ENCODE data around the gene KRTAP9-7. TPM values are rescaled to one million over a fixed set of nuclear protein-coding genes. Genes with fewer than 3 reads are reported as not detected.

The KRTAP9-7 gene
- total RNA-seq, 1 donor from 2014 or later: not detected

- Mint-ChIP-seq H3K27ac (no peak overlapping the region), H3K4me3 (no peak overlapping the region), H3K36me3 (ENCODE audit: low read depth) (no peaks in the 10 kb centered on the region), H3K27me3 (peaks cover 2% of the 10 kb centered on the region), H3K4me1 (no peaks in the 10 kb centered on the region), H3K9me3 (peaks cover 4% of the 10 kb centered on the region)
- intact Hi-C loops (cut with micrococcal nuclease): loop anchor here (5.0 kb wide), 1 partner anchor 40 kb away; the partner anchor contains the start of gene KRTAP9-9
- peak; percentile 23 for DNase-seq
These were observed 21.3 kb downstream of the KRTAP9-7 start for GRCh38 chr17:41296846-41297245.

- DNase-seq: peak; percentile 43
- H3K4me1 Mint-ChIP-seq: no peaks in the 10 kb centered on the region
- no peak overlapping the region for H3K4me3 Mint-ChIP-seq
- H3K27me3 Mint-ChIP-seq: peaks cover 2% of the 10 kb centered on the region
- H3K27ac Mint-ChIP-seq: no peak overlapping the region
- H3K36me3 Mint-ChIP-seq (ENCODE audit: low read depth): no peaks in the 10 kb centered on the region
- H3K9me3 Mint-ChIP-seq: peaks cover 4% of the 10 kb centered on the region
- intact Hi-C loops (cut with micrococcal nuclease): loop anchor here (5.0 kb wide), 1 partner anchor 41 kb away; the partner anchor contains the start of gene KRTAP9-9
These were observed 23.1 kb downstream of the KRTAP9-7 start for GRCh38 chr17:41298458-41299135.

- intact Hi-C loops (cut with micrococcal nuclease): no loop called here
These were observed 25.8 kb downstream of the KRTAP9-7 start for GRCh38 chr17:41301204-41301790.

GRCh38 chr17:41301916-41302901 is 26.7 kb downstream of the KRTAP9-7 start, which contains the start of gene KRTAP29-1:
Gene KRTAP29-1 (minus strand): TSS chr17:41302851. CDS start chr17:41302851, 0 bp downstream.
- H3K36me3 Mint-ChIP-seq (ENCODE audit: low read depth): no peaks in the 10 kb centered on the region
- H3K27me3 Mint-ChIP-seq: no peaks in the 10 kb centered on the region
- intact Hi-C loops (cut with micrococcal nuclease): no loop called here
- no peak for DNase-seq
- no peak within 1 kb of the TSS for H3K4me3 Mint-ChIP-seq
- H3K27ac Mint-ChIP-seq: no peak within 1 kb of the TSS
- no peaks in the 10 kb centered on the region for H3K4me1 Mint-ChIP-seq
- peaks cover 4% of the 10 kb centered on the region for H3K9me3 Mint-ChIP-seq

More at GRCh38 chr17:41301204-41301790, 25.8 kb downstream of the KRTAP9-7 start:
- Mint-ChIP-seq H3K4me3 (no peak overlapping the region), H3K4me1 (no peaks in the 10 kb centered on the region), H3K9me3 (peaks cover 4% of the 10 kb centered on the region), H3K27me3 (no peaks in the 10 kb centered on the region), H3K27ac (no peak overlapping the region), H3K36me3 (ENCODE audit: low read depth) (no peaks in the 10 kb centered on the region)
- DNase-seq: no peak

- H3K36me3 Mint-ChIP-seq (ENCODE audit: low read depth): no peaks in the 10 kb centered on the region
- DNase-seq: no peak
- H3K4me3 Mint-ChIP-seq: no peak overlapping the region
- H3K9me3 Mint-ChIP-seq: peaks cover 4% of the 10 kb centered on the region
- H3K27me3 Mint-ChIP-seq: no peaks in the 10 kb centered on the region
- intact Hi-C loops (cut with micrococcal nuclease): no loop called here
- H3K4me1 Mint-ChIP-seq: peaks cover 4% of the 10 kb centered on the region
- no peak overlapping the region for H3K27ac Mint-ChIP-seq
These were observed 27.5 kb downstream of the KRTAP9-7 start for GRCh38 chr17:41302981-41303380.

GRCh38 chr17:41304091-41304490 is 28.6 kb downstream of the KRTAP9-7 start:
- intact Hi-C loops (cut with micrococcal nuclease): no loop called here
- Mint-ChIP-seq H3K27ac (no peak overlapping the region), H3K4me1 (peaks cover 15% of the 10 kb centered on the region)

GRCh38 chr17:41307647-41308046 is 32.1 kb downstream of the KRTAP9-7 start:
- no peak overlapping the region for H3K4me3 Mint-ChIP-seq
- H3K4me1 Mint-ChIP-seq: peaks cover 27% of the 10 kb centered on the region
- H3K9me3 Mint-ChIP-seq: no peaks in the 10 kb centered on the region
- intact Hi-C loops (cut with micrococcal nuclease): no loop called here
- no peaks in the 10 kb centered on the region for H3K36me3 Mint-ChIP-seq (ENCODE audit: low read depth)
- no peak for DNase-seq
- no peak overlapping the region for H3K27ac Mint-ChIP-seq
- peaks cover 6% of the 10 kb centered on the region for H3K27me3 Mint-ChIP-seq

More at GRCh38 chr17:41304091-41304490, 28.6 kb downstream of the KRTAP9-7 start:
- Mint-ChIP-seq H3K9me3 (peaks cover 4% of the 10 kb centered on the region), H3K36me3 (ENCODE audit: low read depth) (no peaks in the 10 kb centered on the region), H3K4me3 (no peak overlapping the region), H3K27me3 (no peaks in the 10 kb centered on the region)
- DNase-seq: no peak

- peak overlapping the region; percentile 18 for H3K27ac Mint-ChIP-seq
- no peaks in the 10 kb centered on the region for H3K36me3 Mint-ChIP-seq (ENCODE audit: low read depth)
- peaks cover 6% of the 10 kb centered on the region for H3K27me3 Mint-ChIP-seq
- DNase-seq: peak; percentile 75
- intact Hi-C loops (cut with micrococcal nuclease): no loop called here
- H3K4me1 Mint-ChIP-seq: peaks cover 27% of the 10 kb centered on the region
- peak overlapping the region; percentile 38 for H3K4me3 Mint-ChIP-seq
- no peaks in the 10 kb centered on the region for H3K9me3 Mint-ChIP-seq
These were observed 32.9 kb downstream of the KRTAP9-7 start for GRCh38 chr17:41308251-41308917.

GRCh38 chr17:41308918-41309359 is 33.4 kb downstream of the KRTAP9-7 start, which contains the start of gene KRTAP16-1:
Gene KRTAP16-1 (minus strand): TSS chr17:41309309. CDS start chr17:41309253, 56 bp downstream.
- Mint-ChIP-seq H3K27me3 (peaks cover 6% of the 10 kb centered on the region), H3K4me3 (peak within 1 kb of the TSS; percentile 38), H3K4me1 (peaks cover 27% of the 10 kb centered on the region), H3K27ac (peak within 1 kb of the TSS; percentile 18), H3K9me3 (no peaks in the 10 kb centered on the region), H3K36me3 (ENCODE audit: low read depth) (no peaks in the 10 kb centered on the region)
- peak; percentile 70 for DNase-seq
- intact Hi-C loops (cut with micrococcal nuclease): no loop called here

GRCh38 chr17:41311111-41311510 is 35.6 kb downstream of the KRTAP9-7 start:
- Mint-ChIP-seq H3K27ac (no peak overlapping the region), H3K27me3 (peaks cover 6% of the 10 kb centered on the region), H3K4me3 (no peak overlapping the region), H3K36me3 (ENCODE audit: low read depth) (no peaks in the 10 kb centered on the region), H3K9me3 (no peaks in the 10 kb centered on the region), H3K4me1 (peaks cover 27% of the 10 kb centered on the region)
- intact Hi-C loops (cut with micrococcal nuclease): no loop called here
- DNase-seq: no peak

- peaks cover 7% of the 10 kb centered on the region for H3K27me3 Mint-ChIP-seq
- H3K36me3 Mint-ChIP-seq (ENCODE audit: low read depth): no peaks in the 10 kb centered on the region
- intact Hi-C loops (cut with micrococcal nuclease): no loop called here
- no peaks in the 10 kb centered on the region for H3K9me3 Mint-ChIP-seq
- no peak within 1 kb of the TSS for H3K4me3 Mint-ChIP-seq
- no peak within 1 kb of the TSS for H3K27ac Mint-ChIP-seq
- DNase-seq: no peak
- peaks cover 4% of the 10 kb centered on the region for H3K4me1 Mint-ChIP-seq
These were observed 39.8 kb downstream of the KRTAP9-7 start, which contains the start of gene KRTAP17-1 for GRCh38 chr17:41315204-41315794. Gene KRTAP17-1 (minus strand): TSS chr17:41315710. CDS start chr17:41315650, 60 bp downstream.

GRCh38 chr17:41315814-41316445 is 40.4 kb downstream of the KRTAP9-7 start:
- H3K4me1 Mint-ChIP-seq: peaks cover 4% of the 10 kb centered on the region
- no peaks in the 10 kb centered on the region for H3K9me3 Mint-ChIP-seq
- H3K27me3 Mint-ChIP-seq: peaks cover 7% of the 10 kb centered on the region
- no peak for DNase-seq
- intact Hi-C loops (cut with micrococcal nuclease): no loop called here
- no peak overlapping the region for H3K4me3 Mint-ChIP-seq
- no peak overlapping the region for H3K27ac Mint-ChIP-seq
- no peaks in the 10 kb centered on the region for H3K36me3 Mint-ChIP-seq (ENCODE audit: low read depth)

Data from activated CD4-positive, alpha-beta T cell treated with anti-CD3 and anti-CD28 coated beads, Interleukin-2, amount 10 ng/mL, durations not matched to agents 24 days and 14 days (primary cell).